Suprapubic skin (tissue), 3 donors: Measurements from ENCODE around the gene USP32.

Experiments used
- CTCF ChIP-seq, 2 donors: fragments of 200-600 bp in 1 of 2; fragments of 450-650 bp in 1 of 2; sonication (generic) in 1 of 2; IDR thresholded peaks; one replicate each; pipeline ENCODE4 v1.5.1; 2016 to 2019; ENCODE audit warnings: antibody characterized with exemption in 2 of 2, mild to moderate bottlenecking in 1 of 2, moderate library complexity in 1 of 2
- POLR2AphosphoS5 ChIP-seq, 3 donors: sonication (generic); formaldehyde crosslinking; IDR thresholded peaks; one replicate each; pipeline ENCODE4 v1.6.1; 2017; ENCODE audit warnings: antibody characterized with exemption in 3 of 3

DNA sequence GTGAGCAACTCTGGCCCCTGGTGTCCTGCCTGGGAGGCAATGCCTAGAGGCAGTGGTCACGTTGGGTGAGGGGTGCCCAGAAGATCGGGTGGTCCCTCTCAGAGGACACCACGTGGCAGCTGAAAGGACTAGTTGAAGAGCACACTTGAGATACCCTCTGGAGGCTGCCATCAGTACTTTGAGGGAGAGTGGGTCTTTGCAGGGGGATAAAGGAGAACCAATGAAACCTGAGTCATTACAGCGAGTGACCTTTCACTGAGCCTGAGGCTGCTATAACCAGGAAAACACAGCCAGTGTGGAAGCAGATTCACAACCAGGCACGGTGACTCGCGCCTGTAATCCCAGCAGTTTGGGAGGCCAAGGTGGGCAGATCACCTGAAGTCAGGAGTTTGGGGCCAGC lies 223.3 kb downstream of the USP32 start:
- TF ChIP-seq CTCF (IDR thresholded peaks at IDR 0.05) (no peak), POLR2AphosphoS5 (IDR thresholded peaks at IDR 0.05) (no peak)
